ENCODE results near the gene ZDHHC1.

ZDHHC1 gene, protein sequence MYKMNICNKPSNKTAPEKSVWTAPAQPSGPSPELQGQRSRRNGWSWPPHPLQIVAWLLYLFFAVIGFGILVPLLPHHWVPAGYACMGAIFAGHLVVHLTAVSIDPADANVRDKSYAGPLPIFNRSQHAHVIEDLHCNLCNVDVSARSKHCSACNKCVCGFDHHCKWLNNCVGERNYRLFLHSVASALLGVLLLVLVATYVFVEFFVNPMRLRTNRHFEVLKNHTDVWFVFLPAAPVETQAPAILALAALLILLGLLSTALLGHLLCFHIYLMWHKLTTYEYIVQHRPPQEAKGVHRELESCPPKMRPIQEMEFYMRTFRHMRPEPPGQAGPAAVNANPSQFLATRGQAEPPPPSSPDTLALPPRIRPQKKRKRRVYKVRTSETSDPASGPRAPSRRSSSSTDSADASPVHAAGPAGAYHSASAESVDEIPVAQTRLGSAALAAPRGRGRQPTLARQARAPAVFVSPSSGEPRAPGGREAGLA
- 0.12 to 2.7 (median 1.0) reads per million in 18 experiments for total RNA-seq

GRCh38 chr16:67415872-67416793 is at the start of gene ZDHHC1:
TSS of gene ZDHHC1 (minus strand) at chr16:67416477. CDS start at chr16:67407775, 8,702 bp downstream.
- peak; percentile 35 to 54 for DNase-seq

- DNase-seq: no peak
Measured at GRCh38 chr16:67464565-67464964, 48.3 kb upstream of the ZDHHC1 start.

DNA sequence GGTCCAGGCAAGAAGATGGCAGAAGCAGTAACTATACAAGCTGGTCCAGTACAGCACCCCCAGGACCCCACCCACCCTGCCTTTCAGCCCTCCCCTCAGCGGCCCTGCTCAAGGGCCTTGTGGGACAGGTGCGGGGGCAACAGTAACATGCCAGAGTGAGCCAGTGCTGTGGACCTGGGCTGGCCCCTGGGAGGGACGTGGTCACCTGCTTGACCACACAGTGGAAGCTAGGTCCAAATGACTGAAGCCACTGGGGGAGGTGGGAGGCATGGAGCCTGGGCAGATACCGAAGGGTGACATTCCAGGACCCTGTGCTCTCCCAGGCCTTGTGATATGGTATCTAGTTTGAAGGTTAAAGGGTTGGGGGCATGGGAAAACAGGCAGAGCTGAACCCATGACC is 47.4 kb upstream of the ZDHHC1 start:
- no peak for DNase-seq

- DNase-seq: no peak
Measured at GRCh38 chr16:67463059-67463458, 46.8 kb upstream of the ZDHHC1 start.

DNA sequence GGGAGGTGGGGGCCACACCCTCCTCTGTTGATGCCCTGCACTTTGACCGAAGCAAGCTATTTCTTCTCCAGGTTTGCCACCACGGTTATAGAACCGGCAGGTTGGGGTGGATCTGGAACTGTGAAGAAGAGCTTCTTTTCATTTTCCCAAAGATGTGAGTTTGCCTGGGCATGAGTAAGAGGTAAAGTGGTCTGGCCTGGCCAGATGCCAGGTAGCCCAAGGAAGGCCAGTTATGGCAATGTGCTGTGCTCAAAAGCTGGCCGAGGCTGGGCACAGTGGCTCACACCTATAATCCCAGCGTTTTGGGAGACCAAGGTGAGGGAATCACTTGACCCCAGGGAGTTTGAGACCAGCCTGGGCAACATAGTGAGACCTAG is 46.0 kb upstream of the ZDHHC1 start:
- DNase-seq: no peak

DNA sequence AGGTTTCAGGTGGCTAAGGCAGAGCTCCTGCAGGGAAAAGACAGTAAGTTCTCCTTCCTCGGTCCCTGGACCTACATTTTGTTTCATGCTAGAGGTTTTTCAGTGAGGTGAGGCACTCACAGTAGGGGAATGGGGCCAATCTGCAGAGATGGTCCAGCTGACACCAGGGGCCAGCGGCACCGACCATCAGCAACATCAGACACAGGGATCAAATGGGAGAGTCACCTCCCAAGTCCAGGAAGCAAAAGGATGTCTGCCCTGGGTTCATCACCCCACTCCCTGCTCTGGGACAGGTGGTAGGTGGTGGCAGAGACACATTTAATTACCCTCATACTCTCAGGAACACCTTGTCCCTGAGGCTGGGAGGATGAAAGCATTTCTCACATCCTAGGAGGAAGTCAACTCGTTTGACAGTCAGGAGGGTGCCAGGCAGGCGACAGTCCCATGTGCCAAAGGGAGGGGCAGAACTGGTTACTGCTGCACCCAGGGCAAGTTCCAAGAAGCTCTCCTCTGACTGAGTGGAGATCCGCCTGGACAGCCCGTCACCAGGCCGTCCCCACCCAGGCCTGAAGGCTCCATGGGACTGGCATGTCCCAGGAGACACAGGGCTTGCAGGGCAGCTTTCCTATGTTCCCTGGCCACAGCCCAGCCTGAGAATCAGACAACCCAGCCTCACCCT is 45.5 kb upstream of the ZDHHC1 start:
- DNase-seq: no peak

GRCh38 chr16:67460961-67461360 is 44.7 kb upstream of the ZDHHC1 start:
- no peak for DNase-seq

GRCh38 chr16:67460168-67460567 is 43.9 kb upstream of the ZDHHC1 start:
- DNase-seq: no peak

GRCh38 chr16:67459861-67460150 is 43.5 kb upstream of the ZDHHC1 start:
- no peak for DNase-seq

DNA sequence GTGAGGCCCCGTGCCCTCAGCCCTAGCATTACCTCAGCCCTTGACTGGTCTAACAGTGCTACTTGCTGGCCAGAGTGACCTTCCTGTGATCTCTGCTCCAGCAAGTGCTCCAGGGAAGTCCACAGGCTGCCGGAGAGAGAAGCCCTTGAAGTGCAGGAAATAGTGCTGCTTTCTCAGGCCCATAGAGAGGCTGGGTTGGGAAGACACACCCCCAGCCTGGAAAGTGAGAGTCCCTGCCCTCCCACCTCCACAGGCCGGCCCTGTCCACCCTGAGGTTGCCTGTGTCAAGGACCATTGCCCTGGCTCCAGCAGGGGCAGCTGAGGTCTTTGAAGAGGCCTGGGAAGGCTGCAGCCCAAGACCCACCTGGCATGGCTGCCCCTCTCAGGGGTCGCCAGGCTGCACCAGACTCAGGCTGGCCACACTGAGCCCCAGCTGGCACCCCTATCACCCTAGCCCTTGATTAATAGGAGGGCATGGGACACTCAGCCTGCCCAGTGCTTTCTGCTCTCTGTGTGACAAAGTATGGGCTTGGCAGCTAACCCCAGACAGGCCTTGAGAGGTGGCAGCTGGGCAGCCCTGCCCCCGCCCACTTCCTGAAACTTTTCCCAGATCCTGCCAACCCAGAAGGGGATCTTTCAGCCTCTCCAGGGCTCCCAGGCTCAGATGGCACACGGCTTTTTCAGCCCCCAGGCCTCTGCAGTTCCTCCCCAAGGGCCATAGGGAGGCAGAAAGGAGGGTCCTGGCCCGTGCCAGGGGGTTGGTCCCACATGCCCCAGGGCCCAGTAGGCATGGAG is 43.0 kb upstream of the ZDHHC1 start:
- DNase-seq: no peak

DNA sequence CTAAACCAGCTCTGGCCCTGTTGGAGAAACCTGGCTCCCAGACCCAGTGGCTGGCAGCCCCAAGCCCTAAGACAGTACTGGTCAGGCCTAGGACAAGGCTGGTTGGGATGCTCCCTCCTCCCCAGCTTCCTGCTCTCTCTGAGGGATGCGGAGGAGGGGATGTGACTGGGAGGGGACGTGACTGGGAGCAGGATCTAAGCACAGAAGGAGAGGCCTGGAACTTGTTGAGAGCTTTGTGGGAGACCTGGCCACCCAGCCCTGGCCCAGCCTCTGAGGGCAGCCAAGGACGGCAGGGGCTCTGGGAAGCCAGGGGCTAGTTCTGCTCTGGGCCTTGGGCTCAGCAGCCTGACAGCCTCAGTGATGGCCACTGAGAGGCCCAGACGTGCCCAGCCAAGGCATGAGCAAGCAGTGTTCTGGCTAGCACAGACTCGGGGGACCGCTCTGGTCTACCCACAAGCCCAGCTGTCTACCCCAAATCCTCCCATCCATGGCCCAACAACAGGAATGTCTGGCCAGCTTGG is 41.9 kb upstream of the ZDHHC1 start:
- DNase-seq: no peak

DNA sequence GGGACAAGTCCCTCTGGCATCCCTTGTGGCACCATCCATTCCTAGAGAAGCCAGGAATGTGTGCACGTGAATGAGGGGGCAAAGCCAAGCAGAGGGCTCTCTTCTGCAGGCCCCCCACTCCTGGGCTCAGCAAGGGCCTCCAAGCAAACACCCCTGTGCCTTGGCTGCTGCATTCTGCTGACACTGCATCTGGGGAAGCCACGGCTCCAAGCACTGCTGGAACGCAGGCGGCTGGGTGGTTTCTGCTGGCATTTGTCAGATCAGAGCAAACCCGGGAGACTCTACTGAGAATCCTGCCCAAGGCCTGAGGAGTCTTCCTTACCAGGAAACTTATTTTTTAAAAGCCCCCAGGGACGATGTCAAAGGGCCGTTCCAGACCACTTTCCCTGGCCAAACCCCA is 41.3 kb upstream of the ZDHHC1 start:
- no peak for DNase-seq

DNA sequence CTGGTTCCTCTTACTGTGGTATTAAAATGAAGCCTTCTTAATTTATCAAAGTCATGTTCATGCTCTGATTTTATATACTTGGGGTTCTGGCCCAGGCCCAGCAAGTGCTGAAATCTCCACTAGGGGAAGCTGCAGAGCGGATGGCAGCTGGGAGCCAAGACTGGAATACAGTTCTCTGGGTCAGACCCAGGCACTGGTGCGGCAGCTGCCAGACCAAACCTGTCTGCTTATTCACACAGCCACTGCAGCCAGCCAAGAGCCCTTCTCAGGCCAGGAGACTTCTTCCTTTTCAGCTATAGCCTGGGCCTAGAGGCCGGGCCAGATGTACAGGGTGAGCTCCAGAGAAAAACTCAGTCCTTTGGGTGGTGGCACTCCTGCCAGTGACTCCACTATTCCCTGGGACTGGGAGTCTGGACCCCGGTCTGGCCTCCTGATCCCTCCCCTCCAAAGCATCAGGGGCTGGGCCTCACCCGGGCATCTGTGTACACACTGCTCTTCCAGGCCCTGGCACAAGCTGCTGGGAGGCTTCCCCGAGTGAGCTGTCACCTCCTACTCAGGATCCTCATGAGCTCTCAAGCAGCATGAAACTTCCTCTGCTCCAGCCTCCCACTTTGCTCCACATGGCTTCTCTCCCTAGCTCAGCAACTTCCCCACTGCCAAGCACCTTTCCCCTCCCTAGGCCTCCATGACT is 40.3 kb upstream of the ZDHHC1 start:
- peak; percentile 56 to 84 for DNase-seq

DNA sequence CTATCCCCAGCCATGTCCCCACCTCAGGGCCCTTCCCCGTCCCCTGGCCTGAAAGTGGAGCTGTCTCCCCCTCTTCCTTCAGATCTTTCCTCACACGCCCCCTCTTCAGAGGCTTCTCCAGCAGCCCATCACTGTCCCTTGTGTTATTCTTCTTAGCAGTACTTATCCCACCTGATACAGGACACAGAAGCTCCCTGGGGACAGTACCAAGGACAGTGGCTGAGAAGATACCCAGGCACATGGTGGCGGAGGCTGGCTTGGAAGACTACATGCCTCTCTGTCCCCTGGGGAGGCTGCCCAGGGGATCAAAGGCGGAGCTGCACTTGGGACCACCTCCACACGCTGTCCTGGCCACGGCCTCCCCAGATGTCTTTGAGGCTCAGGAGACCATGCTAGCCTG is 38.6 kb upstream of the ZDHHC1 start:
- DNase-seq: no peak

GRCh38 chr16:67454104-67454503 is 37.8 kb upstream of the ZDHHC1 start:
- no peak for DNase-seq

DNA sequence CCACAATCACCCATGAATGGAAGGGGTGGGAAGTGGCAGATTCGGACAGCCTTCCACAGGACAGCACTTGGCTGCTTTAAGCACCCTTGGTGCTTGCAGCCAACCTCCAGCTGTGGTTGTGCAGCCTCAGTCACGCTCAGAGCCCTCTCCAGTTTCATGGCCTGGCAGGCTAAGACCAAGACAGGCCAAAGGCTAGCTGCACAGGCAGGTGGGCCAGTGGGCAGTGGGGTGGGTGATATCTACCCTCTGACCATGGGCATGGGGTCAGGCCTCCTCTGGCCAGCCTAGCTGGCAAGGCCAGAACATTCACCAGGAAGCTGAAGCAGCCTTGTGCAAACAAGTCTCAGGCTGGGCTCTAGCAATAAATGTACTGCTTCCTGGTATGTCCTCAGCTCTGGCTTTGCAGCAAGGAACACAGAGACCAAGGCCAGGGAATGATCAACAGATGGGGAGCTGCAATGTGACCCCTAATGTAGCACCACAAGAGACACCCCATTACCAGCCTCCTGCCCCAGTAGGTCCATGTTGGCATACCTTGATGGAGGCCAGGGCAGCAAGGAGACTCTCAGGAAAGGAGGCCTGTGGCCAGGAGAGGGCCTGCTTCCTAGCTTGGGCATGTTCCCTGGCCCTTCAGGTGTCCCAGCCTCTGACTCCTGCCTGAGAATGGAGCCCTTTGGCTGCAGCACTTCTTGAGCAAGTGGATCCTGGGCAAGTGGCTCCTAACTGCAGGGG is 35.6 kb upstream of the ZDHHC1 start:
- no peak for DNase-seq

DNA sequence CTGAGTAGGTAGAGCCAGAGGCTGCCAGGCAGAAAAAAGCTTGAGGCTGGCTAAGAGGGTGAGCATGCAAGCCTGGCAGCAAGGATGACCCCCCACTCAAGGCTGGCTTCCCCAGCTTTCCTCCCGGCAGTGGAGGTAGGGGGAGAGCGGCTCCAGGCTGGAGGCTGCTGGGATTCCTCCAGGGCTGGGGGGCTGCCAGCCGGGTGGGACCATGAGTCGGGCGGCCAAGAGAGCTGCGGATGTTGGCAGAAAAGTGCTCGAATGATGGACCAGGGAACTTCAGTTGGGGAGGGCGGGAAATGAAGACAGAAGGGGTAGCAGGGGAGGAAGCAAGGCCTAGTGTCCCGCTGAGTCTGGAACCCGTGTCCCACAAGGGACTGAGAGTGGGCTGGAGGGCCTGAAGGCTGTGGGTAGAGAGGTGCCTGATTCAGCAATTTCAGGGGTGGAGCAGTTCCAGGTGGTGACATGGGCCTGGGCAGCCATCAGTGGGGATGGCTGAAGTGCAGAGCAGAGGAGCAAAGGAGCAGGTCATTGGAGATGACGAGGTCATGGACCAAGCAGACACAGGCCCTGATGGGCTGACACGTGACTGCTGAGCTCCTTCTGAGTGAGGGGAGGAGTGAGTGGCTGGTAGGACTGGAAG is 34.9 kb upstream of the ZDHHC1 start:
- DNase-seq: no peak

DNA sequence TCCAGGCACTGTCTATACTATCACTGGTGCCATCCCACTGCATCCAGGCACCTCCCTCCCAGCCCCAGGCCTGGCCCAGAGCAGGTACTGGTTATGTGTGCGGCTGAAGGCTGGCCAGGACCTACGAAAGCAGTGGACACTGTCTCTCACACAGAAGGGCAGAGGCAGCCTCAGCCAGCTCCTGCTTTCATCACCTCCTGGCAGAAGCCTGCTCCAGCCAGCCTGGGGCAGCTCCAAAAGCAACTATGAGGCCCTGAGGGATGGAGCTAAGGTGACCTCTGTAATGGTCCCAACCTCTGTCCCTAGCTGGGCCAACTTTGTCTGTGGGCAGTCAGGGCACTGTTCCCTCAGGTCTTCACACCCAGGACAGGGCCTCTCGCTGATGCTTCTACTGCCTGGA is 33.5 kb upstream of the ZDHHC1 start:
- no peak for DNase-seq

- DNase-seq: no peak
Measured at GRCh38 chr16:67449336-67449735, 33.1 kb upstream of the ZDHHC1 start.

GRCh38 chr16:67448580-67448979 is 32.3 kb upstream of the ZDHHC1 start:
- no peak for DNase-seq

Measured in inflammatory macrophage (primary cell).